ENCODE results near the gene ESPNL. TPM values are rescaled to one million over a fixed set of nuclear protein-coding genes. Genes with fewer than 3 reads are reported as not detected.

The ESPNL gene
- total and polyA plus RNA-seq, 9 of the 15 experiments (the other 6 are each of a cell fraction or from before 2014, with no cell fraction given), result 0.03 to 0.09 (median 0.05) TPM; not detected in 3

DNA sequence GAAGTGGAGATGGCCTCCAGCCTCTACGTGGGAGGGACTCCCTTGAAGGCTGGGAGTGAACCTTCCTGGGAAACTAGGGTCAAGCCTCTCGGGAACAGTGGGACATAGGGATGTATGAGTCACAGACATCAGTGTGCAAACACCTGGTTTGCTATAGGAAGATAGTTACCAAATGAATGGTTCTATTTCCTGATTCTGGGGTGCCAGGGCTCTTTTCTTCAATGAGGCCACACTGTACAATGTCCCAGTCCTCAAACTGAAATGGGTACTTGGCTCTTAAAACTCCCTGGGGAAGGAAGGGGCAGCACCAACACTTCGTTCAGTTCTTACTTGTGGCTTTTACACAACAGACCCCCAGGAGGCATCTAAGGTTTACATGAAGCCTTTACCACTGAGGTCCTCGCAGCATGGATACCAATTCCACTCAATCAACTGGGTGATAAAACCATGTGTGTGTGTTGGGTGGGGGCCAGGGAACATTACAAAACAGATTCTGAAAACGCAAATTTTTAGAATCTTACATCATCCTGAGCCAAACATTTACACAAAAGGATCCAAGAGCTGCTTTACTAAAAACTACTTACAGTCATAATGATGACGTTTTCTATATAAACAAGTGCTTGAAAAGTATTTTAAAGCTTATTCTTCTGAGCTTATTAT, 69.0 kb downstream of the ESPNL start (continued):
- TF ChIP-seq NR1H2 (CRISPR knock-in tag; IDR thresholded peaks at IDR 0.05) (no peak), NEUROD1 (IDR thresholded peaks at IDR 0.05; ENCODE audit: borderline replicate concordance, low read depth, low read length, partially characterized antibody) (no peak), ZNF766 (CRISPR knock-in tag; conservative IDR thresholded peaks at IDR 0.05) (0 out of 2 replicates have a peak, but pooled peaks have one; percentile 1), ZNF551 (CRISPR knock-in tag; IDR thresholded peaks at IDR 0.05) (no peak), CBFA2T3 (IDR thresholded peaks at IDR 0.05) (no peak), CEBPG (CRISPR knock-in tag; IDR thresholded peaks at IDR 0.05) (peak; percentile 78; the same call in 1 of the 2 replicates), CEBPG (tag; conservative IDR thresholded peaks at IDR 0.05 in 1 of 2, IDR thresholded peaks at IDR 0.05 in 1 of 2) (peak; percentile 83 to 85), ZNF23 (CRISPR knock-in tag; IDR thresholded peaks at IDR 0.05) (no peak), MXI1 (IDR thresholded peaks at IDR 0.05; ENCODE audit: low read depth, low read length) (no peak), KAT8 (IDR thresholded peaks at IDR 0.05; ENCODE audit: low read depth) (no peak), POLR2A (conservative IDR thresholded peaks at IDR 0.05) (no peak), ELF2 (CRISPR knock-in tag; IDR thresholded peaks at IDR 0.05) (no peak), PYGO2 (tag; IDR thresholded peaks at IDR 0.05) (no peak), MEIS2 (IDR thresholded peaks at IDR 0.05; ENCODE audit: partially characterized antibody) (no peak), LCOR (CRISPR knock-in tag; IDR thresholded peaks at IDR 0.05) (no peak), MEF2D (tag; conservative IDR thresholded peaks at IDR 0.05; ENCODE audit: low read depth) (no peak)
- TF ChIP-seq, protein P1, sequence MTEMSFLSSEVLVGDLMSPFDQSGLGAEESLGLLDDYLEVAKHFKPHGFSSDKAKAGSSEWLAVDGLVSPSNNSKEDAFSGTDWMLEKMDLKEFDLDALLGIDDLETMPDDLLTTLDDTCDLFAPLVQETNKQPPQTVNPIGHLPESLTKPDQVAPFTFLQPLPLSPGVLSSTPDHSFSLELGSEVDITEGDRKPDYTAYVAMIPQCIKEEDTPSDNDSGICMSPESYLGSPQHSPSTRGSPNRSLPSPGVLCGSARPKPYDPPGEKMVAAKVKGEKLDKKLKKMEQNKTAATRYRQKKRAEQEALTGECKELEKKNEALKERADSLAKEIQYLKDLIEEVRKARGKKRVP (CRISPR knock-in tag; IDR thresholded peaks at IDR 0.05), result peak; percentile 77
- TF ChIP-seq, protein P2, sequence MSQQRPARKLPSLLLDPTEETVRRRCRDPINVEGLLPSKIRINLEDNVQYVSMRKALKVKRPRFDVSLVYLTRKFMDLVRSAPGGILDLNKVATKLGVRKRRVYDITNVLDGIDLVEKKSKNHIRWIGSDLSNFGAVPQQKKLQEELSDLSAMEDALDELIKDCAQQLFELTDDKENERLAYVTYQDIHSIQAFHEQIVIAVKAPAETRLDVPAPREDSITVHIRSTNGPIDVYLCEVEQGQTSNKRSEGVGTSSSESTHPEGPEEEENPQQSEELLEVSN (IDR thresholded peaks at IDR 0.05; ENCODE audit: borderline replicate concordance in 1 of 2, extremely low read depth in 1 of 2, insufficient read depth in 1 of 2, insufficient read length in 1 of 2, low read depth in 1 of 2, low read length in 1 of 2, poor library complexity in 1 of 2, severe bottlenecking in 1 of 2), result no peak
- TF ChIP-seq, protein P3, sequence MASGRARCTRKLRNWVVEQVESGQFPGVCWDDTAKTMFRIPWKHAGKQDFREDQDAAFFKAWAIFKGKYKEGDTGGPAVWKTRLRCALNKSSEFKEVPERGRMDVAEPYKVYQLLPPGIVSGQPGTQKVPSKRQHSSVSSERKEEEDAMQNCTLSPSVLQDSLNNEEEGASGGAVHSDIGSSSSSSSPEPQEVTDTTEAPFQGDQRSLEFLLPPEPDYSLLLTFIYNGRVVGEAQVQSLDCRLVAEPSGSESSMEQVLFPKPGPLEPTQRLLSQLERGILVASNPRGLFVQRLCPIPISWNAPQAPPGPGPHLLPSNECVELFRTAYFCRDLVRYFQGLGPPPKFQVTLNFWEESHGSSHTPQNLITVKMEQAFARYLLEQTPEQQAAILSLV (tag; IDR thresholded peaks at IDR 0.05), result peak; percentile 4; the same call in 1 of the 2 replicates
- TF ChIP-seq, protein P4, sequence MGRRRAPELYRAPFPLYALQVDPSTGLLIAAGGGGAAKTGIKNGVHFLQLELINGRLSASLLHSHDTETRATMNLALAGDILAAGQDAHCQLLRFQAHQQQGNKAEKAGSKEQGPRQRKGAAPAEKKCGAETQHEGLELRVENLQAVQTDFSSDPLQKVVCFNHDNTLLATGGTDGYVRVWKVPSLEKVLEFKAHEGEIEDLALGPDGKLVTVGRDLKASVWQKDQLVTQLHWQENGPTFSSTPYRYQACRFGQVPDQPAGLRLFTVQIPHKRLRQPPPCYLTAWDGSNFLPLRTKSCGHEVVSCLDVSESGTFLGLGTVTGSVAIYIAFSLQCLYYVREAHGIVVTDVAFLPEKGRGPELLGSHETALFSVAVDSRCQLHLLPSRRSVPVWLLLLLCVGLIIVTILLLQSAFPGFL (CRISPR knock-in tag; IDR thresholded peaks at IDR 0.05), result no peak
- TF ChIP-seq, protein P5, sequence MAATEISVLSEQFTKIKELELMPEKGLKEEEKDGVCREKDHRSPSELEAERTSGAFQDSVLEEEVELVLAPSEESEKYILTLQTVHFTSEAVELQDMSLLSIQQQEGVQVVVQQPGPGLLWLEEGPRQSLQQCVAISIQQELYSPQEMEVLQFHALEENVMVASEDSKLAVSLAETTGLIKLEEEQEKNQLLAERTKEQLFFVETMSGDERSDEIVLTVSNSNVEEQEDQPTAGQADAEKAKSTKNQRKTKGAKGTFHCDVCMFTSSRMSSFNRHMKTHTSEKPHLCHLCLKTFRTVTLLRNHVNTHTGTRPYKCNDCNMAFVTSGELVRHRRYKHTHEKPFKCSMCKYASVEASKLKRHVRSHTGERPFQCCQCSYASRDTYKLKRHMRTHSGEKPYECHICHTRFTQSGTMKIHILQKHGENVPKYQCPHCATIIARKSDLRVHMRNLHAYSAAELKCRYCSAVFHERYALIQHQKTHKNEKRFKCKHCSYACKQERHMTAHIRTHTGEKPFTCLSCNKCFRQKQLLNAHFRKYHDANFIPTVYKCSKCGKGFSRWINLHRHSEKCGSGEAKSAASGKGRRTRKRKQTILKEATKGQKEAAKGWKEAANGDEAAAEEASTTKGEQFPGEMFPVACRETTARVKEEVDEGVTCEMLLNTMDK (IDR thresholded peaks at IDR 0.05; ENCODE audit: borderline replicate concordance, insufficient read depth, low read depth, low read length, poor library complexity, severe bottlenecking), result no peak
